ENCODE measurements around the gene FAM193B. TPM values are rescaled to one million over a fixed set of nuclear protein-coding genes. Genes with fewer than 3 reads are reported as not detected.
"Not testable (repeated sequence)": the region's sequence is repeated elsewhere in the genome, so short reads cannot be mapped to it uniquely, and the experiment has no call there.

Gene FAM193B
- total RNA-seq, 8 experiments from 2014 or later: 29.0 to 71.4 (median 46.5) TPM

DNA sequence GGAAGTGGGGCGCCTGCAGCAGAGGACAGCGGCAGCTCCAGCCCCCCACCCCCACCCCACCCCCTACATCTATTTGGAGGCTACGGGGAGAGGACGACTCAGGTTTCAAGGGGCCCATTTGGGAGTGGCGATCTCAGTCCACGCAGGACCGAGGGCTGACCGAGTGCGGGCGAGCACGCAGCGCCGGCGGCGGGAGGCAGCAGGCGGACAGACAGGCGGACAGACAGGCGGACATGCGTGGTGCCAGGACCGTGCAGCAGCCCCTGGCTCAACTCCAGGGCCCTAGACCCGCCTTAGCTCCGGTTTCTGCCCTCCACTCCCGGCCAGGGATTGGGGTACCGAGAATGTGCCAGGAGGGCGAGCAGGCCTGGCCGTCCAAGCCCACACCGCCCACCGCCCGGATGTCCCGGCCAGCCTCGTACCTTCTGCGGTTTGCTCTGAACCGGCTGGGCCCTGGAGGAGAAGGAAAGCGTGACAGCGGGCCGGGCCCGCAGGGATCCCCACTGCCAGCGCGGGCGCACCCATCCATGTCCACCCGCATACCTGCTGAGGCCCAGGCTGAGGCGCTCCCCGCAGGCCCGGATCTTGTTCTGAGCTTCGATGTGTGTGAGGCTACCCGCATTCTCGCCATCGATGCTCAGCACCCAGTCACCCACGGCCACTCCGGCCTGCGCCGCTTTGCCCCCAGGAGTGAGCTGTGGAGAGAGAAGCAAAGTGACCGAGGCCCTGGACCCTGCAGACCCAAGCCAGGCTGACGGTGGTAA is 62.2 kb downstream of the FAM193B start:
- ATAC-seq (replicated peaks in 6 of 8): no peak
- in situ Hi-C loops (cut with MboI; ENCODE audit: low pct_unique_long_range_greater_than_20kb in 2 of 9, low sequenced_read_pairs in 9 of 9, unreplicated experiment in 9 of 9): loop anchor here in 1 of 9 experiments (25.0 kb wide), 1 partner anchor 105 kb away; the partner anchor contains the start of gene SLC34A1
- 92 to 100% (median 100%) methylated on average over 2 to 9 of the region's 54 CpGs; no CpG with 5 or more reads in 4 of the 10 experiments for WGBS, 10 experiments
- no peak overlapping the region for H3K4me3 ChIP-seq
- H3K27ac ChIP-seq: no peak overlapping the region
- H3K4me1 ChIP-seq (replicated peaks in 1 of 2): peaks cover 28 to 34% of the 10 kb centered on the region in 2 donors

DNA sequence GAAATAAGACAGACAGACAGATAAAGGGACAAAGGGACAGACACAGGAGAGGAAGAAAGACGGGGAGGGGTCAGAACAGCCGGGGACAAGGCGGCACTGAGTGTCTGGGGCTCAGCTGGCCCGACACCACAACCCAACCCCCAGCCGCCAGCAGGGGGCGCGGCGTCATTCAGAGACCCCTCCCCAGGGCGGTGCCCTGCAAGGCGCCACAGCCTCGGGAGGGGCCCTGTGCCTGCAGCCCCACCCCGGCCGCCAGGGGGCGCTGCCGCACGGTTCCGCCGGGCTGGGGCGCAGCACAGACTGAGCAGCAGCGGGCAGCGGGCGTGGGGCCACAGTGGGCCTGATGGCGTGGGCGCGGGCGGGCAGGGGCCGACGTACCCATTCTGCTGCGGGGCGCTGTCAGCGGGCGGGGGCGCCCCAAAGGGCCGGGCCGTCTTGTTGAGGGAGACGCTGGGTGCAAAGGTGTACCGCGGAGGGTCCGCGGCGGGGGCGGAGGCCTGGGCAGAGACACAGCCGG is 62.9 kb downstream of the FAM193B start:
- H3K27ac ChIP-seq: peak overlapping the region in 1 of 2 donors; percentile 3
- in situ Hi-C loops (cut with MboI; ENCODE audit: low pct_unique_long_range_greater_than_20kb in 2 of 9, low sequenced_read_pairs in 9 of 9, unreplicated experiment in 9 of 9): loop anchor here in 1 of 9 experiments (25.0 kb wide), 1 partner anchor 104 kb away; the partner anchor contains the start of gene SLC34A1
- WGBS, 10 experiments: no CpG with 5 or more reads among the region's 43 CpGs
- no peak overlapping the region for H3K4me3 ChIP-seq
- ATAC-seq (replicated peaks in 6 of 8): peak; percentile 5 to 38 (median 14)
- H3K4me1 ChIP-seq (replicated peaks in 1 of 2): peaks cover 28 to 34% of the 10 kb centered on the region in 2 donors

- WGBS, 10 experiments: 82 to 84% methylated on average over 3 to 8 of the region's 16 CpGs; no CpG with 5 or more reads in 8 of the 10 experiments
- no peak overlapping the region for H3K4me3 ChIP-seq
- no peak for ATAC-seq (replicated peaks in 6 of 8)
- in situ Hi-C loops (cut with MboI; ENCODE audit: low pct_unique_long_range_greater_than_20kb in 2 of 9, low sequenced_read_pairs in 9 of 9, unreplicated experiment in 9 of 9): loop anchor here in 1 of 9 experiments (25.0 kb wide), 1 partner anchor 104 kb away; the partner anchor contains the start of gene SLC34A1
- no peak overlapping the region for H3K27ac ChIP-seq
- peaks cover 24 to 29% of the 10 kb centered on the region in 2 donors for H3K4me1 ChIP-seq (replicated peaks in 1 of 2)
Observed at GRCh38 chr5:177490992-177491391, 63.4 kb downstream of the FAM193B start.

GRCh38 chr5:177490311-177490991 is 63.9 kb downstream of the FAM193B start:
- WGBS, 10 experiments: 80 to 96% (median 80%) methylated on average over 1 to 5 of the region's 15 CpGs; no CpG with 5 or more reads in 7 of the 10 experiments
- no peak overlapping the region for H3K27ac ChIP-seq
- H3K4me1 ChIP-seq (replicated peaks in 1 of 2): peaks cover 19 to 23% of the 10 kb centered on the region in 2 donors
- H3K4me3 ChIP-seq: no peak overlapping the region
- no peak for ATAC-seq (replicated peaks in 6 of 8)
- in situ Hi-C loops (cut with MboI; ENCODE audit: low pct_unique_long_range_greater_than_20kb in 2 of 9, low sequenced_read_pairs in 9 of 9, unreplicated experiment in 9 of 9): loop anchor here in 1 of 9 experiments (25.0 kb wide), 1 partner anchor 103 kb away; the partner anchor contains the start of gene SLC34A1

GRCh38 chr5:177489119-177489716 is 65.1 kb downstream of the FAM193B start:
- WGBS, 10 experiments: 90% methylated on average over 5 of the region's 26 CpGs; no CpG with 5 or more reads in 9 of the 10 experiments
- ATAC-seq (replicated peaks in 6 of 8): peak in 6 of 8 experiments; percentile 3 to 67 (median 52)
- Histone ChIP-seq H3K4me1 (replicated peaks in 1 of 2) (peaks cover 6 to 11% of the 10 kb centered on the region in 2 donors), H3K4me3 (no peak overlapping the region), H3K27ac (peak overlapping the region in 1 of 2 donors; percentile 41)
- in situ Hi-C loops (cut with MboI; ENCODE audit: low pct_unique_long_range_greater_than_20kb in 2 of 9, low sequenced_read_pairs in 9 of 9, unreplicated experiment in 9 of 9): loop anchor here in 1 of 9 experiments (25.0 kb wide), 1 partner anchor 102 kb away; the partner anchor contains the start of gene SLC34A1

- ATAC-seq (replicated peaks in 6 of 8): no peak
- in situ Hi-C loops (cut with MboI; ENCODE audit: low pct_unique_long_range_greater_than_20kb in 2 of 9, low sequenced_read_pairs in 9 of 9, unreplicated experiment in 9 of 9): loop anchor here in 1 of 9 experiments (25.0 kb wide), 1 partner anchor 101 kb away; the partner anchor contains the start of gene SLC34A1
- Histone ChIP-seq H3K4me1 (replicated peaks in 1 of 2) (peaks cover 5 to 9% of the 10 kb centered on the region in 2 donors), H3K27ac (no peak overlapping the region), H3K4me3 (no peak overlapping the region)
- 89% methylated on average over 9 of the region's 15 CpGs; no CpG with 5 or more reads in 9 of the 10 experiments for WGBS, 10 experiments
Observed at GRCh38 chr5:177487975-177488374, 66.4 kb downstream of the FAM193B start.

DNA sequence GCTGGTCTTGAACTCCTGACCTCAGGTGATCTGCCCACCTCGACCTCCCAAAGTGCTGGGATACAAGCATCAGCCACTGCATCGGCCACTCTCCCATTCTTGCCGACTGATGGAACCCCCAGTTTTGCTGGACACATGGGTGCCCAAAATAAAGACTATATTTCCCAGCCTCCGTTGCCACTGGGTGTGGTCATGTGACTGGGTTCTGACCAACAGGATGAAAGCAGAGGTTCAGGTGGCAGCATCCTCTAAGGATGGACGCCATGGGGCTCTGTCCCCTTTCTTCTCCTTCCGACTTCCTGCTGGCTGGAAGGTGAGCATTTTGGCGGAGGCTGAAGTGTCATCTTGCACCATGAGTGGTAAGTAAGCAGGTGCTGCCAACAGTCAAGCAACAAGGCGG is 67.2 kb downstream of the FAM193B start:
- in situ Hi-C loops (cut with MboI; ENCODE audit: low pct_unique_long_range_greater_than_20kb in 2 of 9, low sequenced_read_pairs in 9 of 9, unreplicated experiment in 9 of 9): loop anchor here in 1 of 9 experiments (25.0 kb wide), 1 partner anchor 100 kb away; the partner anchor contains the start of gene SLC34A1
- ATAC-seq (replicated peaks in 6 of 8): no peak
- Histone ChIP-seq H3K4me3 (no peak overlapping the region), H3K27ac (no peak overlapping the region), H3K4me1 (replicated peaks in 1 of 2) (peaks cover 10 to 15% of the 10 kb centered on the region in 2 donors)
- 90 to 100% (median 97%) methylated on average over 1 to 5 of the region's 8 CpGs; no CpG with 5 or more reads in 6 of the 10 experiments for WGBS, 10 experiments

DNA sequence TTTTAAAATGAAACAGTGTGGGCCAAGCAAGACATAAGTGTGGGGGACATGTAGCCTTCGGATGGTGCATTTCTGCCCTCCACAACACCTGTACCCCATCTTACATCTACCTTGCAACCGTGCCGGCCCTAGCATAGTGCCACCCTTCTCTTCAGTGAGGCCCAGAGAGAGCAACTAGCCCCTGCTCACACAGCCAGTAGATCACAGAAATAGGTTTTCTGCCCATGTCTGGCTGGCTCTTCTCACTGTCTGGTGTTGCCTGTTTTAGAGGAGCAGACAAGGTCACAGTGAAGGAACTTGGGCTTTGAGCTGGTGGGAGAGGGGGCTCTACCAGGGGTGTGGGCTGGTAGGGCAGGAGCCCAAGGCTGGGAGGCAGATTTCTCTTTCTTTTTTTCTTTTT is 68.1 kb downstream of the FAM193B start:
- no peak for ATAC-seq (replicated peaks in 6 of 8)
- Histone ChIP-seq H3K4me1 (replicated peaks in 1 of 2) (peaks cover 10 to 15% of the 10 kb centered on the region in 2 donors), H3K27ac (no peak overlapping the region), H3K4me3 (no peak overlapping the region)
- in situ Hi-C loops (cut with MboI; ENCODE audit: low pct_unique_long_range_greater_than_20kb in 2 of 9, low sequenced_read_pairs in 9 of 9, unreplicated experiment in 9 of 9): loop anchor here in 1 of 9 experiments (25.0 kb wide), 1 partner anchor 99 kb away; the partner anchor contains the start of gene SLC34A1
- 87 to 100% (median 100%) methylated on average over 1 to 3 of the region's 3 CpGs; no CpG with 5 or more reads in 5 of the 10 experiments for WGBS, 10 experiments

- in situ Hi-C loops (cut with MboI; ENCODE audit: low pct_unique_long_range_greater_than_20kb in 2 of 9, low sequenced_read_pairs in 9 of 9, unreplicated experiment in 9 of 9): loop anchor here in 1 of 9 experiments (25.0 kb wide), 1 partner anchor 98 kb away; the partner anchor contains the start of gene SLC34A1
- 80 to 100% (median 100%) methylated on average over 1 to 3 of the region's 3 CpGs; no CpG with 5 or more reads in 7 of the 10 experiments for WGBS, 10 experiments
- H3K4me3 ChIP-seq; ATAC-seq (replicated peaks in 6 of 8); H3K27ac ChIP-seq: not testable (repeated sequence)
- H3K4me1 ChIP-seq (replicated peaks in 1 of 2): peaks cover 10 to 15% of the 10 kb centered on the region in 2 donors
Observed at GRCh38 chr5:177485753-177486152, 68.6 kb downstream of the FAM193B start.

- Histone ChIP-seq H3K4me1 (replicated peaks in 1 of 2) (peaks cover 10 to 18% of the 10 kb centered on the region in 2 donors), H3K27ac (no peak overlapping the region), H3K4me3 (no peak overlapping the region)
- WGBS, 10 experiments: 78 to 100% (median 89%) methylated on average over 1 to 9 of the region's 13 CpGs; no CpG with 5 or more reads in 2 of the 10 experiments
- in situ Hi-C loops (cut with MboI; ENCODE audit: low pct_unique_long_range_greater_than_20kb in 2 of 9, low sequenced_read_pairs in 9 of 9, unreplicated experiment in 9 of 9): loop anchor here in 1 of 9 experiments (25.0 kb wide), 1 partner anchor 98 kb away; the partner anchor contains the start of gene SLC34A1
- ATAC-seq (replicated peaks in 6 of 8): no peak
Observed at GRCh38 chr5:177484902-177485549, 69.3 kb downstream of the FAM193B start.

DNA sequence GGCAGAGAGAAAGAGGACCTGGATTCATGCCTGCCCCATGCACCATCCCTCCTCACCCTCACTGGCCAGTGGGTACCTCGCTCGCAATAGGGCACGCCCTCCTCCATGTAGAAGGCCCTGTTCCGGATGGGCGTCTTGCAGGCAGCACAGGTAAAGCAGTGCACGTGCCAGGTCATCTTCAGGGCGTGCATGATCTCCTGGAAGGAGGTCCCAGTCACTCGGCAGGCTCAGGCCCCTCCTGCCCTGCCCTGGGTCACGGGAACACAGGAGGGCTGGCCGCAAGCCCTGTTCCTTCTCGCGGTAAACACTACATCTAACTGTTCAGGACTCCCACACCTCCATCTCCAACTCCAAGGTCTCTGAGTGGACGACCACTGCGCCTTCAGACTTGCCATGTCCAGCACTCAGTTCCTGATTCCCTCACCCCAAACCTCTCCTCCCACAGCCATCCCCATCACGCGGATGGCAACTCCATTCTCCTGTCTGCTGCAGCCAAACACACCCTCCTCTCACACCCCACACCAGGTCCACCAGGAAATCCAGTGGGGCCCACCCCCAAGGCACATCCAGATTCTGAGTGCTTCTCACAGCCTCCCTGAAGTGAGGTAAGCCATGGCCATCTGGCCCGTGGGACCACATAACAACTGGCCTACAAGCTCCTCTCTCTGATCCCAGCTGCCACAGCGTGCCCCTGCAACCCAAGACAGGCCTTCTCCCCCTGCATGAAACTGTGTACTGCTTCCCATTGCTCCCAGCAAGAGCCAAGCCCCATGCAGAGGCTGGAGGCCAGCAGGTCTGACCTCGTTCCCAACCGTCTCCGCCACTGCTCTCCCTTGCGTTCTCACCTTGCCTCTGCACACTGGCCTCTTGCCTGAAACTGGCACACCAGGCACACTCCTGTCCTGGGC is 70.1 kb downstream of the FAM193B start:
- H3K4me3 ChIP-seq: no peak overlapping the region
- peaks cover 10 to 15% of the 10 kb centered on the region in 2 donors for H3K4me1 ChIP-seq (replicated peaks in 1 of 2)
- peak in 1 of 8 experiments; percentile 2 for ATAC-seq (replicated peaks in 6 of 8)
- WGBS, 10 experiments: 60 to 100% (median 98%) methylated on average over 1 to 8 of the region's 22 CpGs; no CpG with 5 or more reads in 5 of the 10 experiments
- no peak overlapping the region for H3K27ac ChIP-seq
- in situ Hi-C loops (cut with MboI; ENCODE audit: low pct_unique_long_range_greater_than_20kb in 2 of 9, low sequenced_read_pairs in 9 of 9, unreplicated experiment in 9 of 9): loop anchor here in 1 of 9 experiments (25.0 kb wide), 1 partner anchor 97 kb away; the partner anchor contains the start of gene SLC34A1
